Epithelial cell of prostate (primary cell): Measurements from ENCODE around the gene PRDM10.
"Not testable (repeated sequence)": the region's sequence is repeated elsewhere in the genome, so short reads cannot be mapped to it uniquely, and the experiment has no call there.

Experiments
- DNase-seq: peaks from one replicate; pipeline ENCODE4 v3.0.0-alpha.2; 2011; ENCODE audit warnings: low read depth, low spot score
- H3K27ac ChIP-seq: fragments of 450-650 bp; 2 replicates; pipeline ENCODE4 v1.5.1; 2017; ENCODE audit warnings: mild to moderate bottlenecking

PRDM10 gene

GRCh38 chr11:129928923-129929692, 73.5 kb downstream of the PRDM10 start:
- no peak overlapping the region for H3K27ac ChIP-seq
- DNase-seq: no peak

GRCh38 chr11:129922674-129923073, 80.0 kb downstream of the PRDM10 start:
- no peak overlapping the region for H3K27ac ChIP-seq
- DNase-seq: no peak

- H3K27ac ChIP-seq: no peak overlapping the region
- DNase-seq: no peak
Measured at GRCh38 chr11:129918361-129918760, 84.3 kb downstream of the PRDM10 start.

DNA sequence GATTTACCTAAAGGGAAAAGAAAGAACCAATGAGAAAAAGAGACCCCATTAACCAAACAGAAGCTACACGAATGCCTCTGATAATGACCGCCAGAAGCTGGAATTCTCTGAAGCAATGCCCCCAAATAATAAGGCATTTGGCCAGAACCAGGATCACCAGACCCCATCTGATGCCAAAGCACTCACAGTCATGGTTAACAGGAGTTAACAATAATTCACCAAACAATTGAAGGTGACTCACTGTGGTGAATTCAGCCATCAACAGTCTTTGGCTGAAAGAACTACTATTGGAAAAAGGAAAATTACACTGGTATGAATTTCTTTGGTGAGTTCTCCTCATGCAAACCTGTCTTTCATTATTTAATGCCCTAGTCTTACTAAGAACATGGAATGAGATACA, 85.4 kb downstream of the PRDM10 start:
- H3K27ac ChIP-seq: no peak overlapping the region
- DNase-seq: no peak

DNA sequence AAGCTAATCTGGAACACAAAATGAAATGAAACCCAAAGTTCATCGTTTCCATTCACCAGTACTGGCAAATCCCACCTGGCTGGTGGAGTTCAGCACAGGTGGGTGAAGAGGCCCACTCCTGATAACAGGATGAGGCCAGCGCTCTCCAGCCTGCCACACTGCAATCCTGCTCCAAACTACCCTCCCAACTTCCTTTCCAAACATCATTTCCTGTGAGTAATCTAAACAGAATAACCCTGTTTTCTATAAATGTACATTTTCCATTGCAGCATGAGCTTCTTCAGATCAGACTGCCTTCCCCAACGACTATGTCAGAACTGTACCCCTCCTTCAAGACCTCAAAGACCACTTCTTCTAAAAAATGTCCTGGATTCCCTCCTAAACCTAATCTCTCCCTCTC, 91.3 kb downstream of the PRDM10 start:
- H3K27ac ChIP-seq: no peak overlapping the region
- DNase-seq: no peak

- no peak overlapping the region for H3K27ac ChIP-seq
- no peak for DNase-seq
Measured at GRCh38 chr11:129910360-129910759, 92.3 kb downstream of the PRDM10 start.

- no peak overlapping the region for H3K27ac ChIP-seq
- no peak for DNase-seq
Measured at GRCh38 chr11:129905402-129905801, 97.2 kb downstream of the PRDM10 start.

- no peak overlapping the region for H3K27ac ChIP-seq
- DNase-seq: no peak
Measured at GRCh38 chr11:129896062-129896461, 106.6 kb downstream of the PRDM10 start.

DNA sequence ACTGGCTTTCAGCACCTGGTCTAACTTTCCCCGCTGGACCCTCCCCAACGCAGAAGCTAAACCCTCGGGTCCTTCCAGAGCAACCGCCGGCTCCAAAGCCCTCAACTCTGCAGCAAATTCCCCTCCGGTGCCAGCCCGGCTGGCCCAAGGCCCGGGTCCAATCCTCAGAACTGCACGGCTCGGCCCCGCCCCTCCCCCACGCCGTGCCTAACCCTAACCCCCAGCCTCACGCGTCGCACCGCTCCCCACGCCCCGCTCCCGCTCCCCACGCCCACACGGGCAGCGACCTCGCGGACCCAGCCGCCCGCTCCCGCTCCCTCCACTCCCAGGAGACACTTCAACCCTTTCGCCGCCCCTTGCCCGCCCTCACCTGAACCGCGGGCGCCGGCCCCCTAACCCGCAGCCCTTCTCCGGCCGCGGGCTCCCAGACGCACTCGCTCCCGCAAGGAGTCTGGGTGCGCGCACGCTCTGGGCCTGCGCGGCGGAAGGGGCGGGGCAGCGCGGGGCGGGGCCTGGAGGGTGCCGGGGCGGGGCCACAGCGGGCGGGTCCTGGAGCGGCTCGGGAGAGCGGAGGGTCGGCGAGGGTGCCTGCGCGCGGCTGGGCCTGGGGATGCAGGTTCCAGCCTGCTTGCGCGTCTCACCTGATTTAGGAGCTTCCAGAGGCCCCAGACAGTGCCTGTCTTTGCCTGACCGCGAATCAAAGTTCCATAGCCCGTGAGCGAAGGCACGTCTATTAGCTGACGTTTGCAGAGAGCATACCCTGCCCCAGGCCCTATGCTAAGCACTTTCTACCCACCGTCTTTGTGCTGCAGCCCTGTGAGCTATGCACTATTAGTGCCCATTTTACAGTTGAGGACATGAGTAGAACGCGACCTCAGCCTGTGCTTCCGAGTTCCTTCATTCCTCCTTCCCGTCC, 107.3 kb downstream of the PRDM10 start, which contains the start of gene NFRKB:
TSS of gene NFRKB (minus strand) at position 453 of the 916 bp plus-strand sequence. CDS start 2,729 bp downstream, outside the sequence.
- peak within 1 kb of the TSS; percentile 39 for H3K27ac ChIP-seq
- no peak for DNase-seq

- DNase-seq: no peak
- H3K27ac ChIP-seq: peak overlapping the region; percentile 39
Measured at GRCh38 chr11:129894278-129895125, 108.1 kb downstream of the PRDM10 start.

DNA sequence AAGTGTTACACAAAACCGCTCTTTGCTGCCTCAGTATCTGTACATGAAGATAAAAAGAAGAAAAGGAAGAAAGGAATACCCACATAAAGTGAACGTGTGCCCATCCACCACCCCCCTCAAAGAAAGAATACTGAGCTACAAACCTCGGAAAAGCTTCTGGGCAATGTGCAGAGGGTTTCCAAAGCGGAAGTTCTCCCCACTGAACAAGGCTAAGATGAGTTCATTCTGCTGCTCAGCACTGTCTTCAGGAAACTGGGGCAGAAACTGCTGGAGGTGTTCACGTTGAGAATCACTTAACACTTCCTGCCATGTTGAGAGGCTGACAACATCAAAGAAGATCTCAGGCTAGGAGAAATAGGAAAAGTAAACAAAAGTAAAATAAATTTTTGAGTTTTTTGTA, 114.2 kb downstream of the PRDM10 start:
- no peak overlapping the region for H3K27ac ChIP-seq
- no peak for DNase-seq

- H3K27ac ChIP-seq: no peak overlapping the region
- no peak for DNase-seq
Measured at GRCh38 chr11:129885381-129885780, 117.3 kb downstream of the PRDM10 start.

GRCh38 chr11:129884581-129884980, 118.1 kb downstream of the PRDM10 start:
- H3K27ac ChIP-seq: no peak overlapping the region
- DNase-seq: no peak

GRCh38 chr11:129881570-129882170, 121.0 kb downstream of the PRDM10 start:
- DNase-seq: no peak
- H3K27ac ChIP-seq: no peak overlapping the region

- no peak overlapping the region for H3K27ac ChIP-seq
- DNase-seq: no peak
Measured at GRCh38 chr11:129880311-129880710, 122.3 kb downstream of the PRDM10 start.

GRCh38 chr11:129871914-129872313, 130.7 kb downstream of the PRDM10 start:
- no peak overlapping the region for H3K27ac ChIP-seq
- DNase-seq: no peak

DNA sequence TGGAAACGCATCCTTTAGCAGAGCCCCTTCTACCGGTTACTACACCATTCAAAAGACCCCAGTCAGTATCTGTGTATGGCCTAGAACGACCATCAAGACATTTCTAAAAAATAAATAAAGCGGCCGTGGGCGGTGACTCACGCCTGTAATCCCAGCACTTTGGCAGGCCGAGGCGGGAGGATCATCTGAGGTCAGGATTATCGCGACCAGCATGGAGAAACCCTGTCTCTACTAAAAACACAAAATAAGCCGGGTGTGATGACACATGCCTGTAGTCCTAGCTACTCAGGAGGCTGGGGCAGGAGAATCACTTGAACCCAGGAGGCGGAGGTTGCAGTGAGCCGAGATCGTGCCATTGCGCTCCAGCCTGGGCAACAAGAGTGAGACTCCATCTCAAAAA, 134.0 kb downstream of the PRDM10 start:
- not testable (repeated sequence) for DNase-seq, H3K27ac ChIP-seq

DNA sequence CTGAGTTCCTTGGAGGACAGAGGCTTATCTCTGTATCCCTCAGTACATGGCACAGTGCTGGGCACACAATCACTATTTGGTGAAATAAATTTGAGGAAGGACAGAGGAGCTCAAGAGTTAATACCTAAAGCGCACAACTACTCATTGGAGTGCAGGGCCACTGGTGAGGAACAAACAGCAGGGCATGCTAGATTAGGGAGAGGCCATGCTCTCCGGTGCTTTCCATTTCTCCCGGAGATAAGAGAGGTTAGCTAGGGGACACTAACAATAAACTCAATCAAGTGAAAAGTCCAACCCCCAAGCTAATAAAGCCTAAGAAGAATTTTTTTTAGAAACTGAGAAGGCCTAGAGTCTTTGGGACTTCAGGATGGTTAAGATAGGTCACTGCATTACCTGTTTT, 136.3 kb downstream of the PRDM10 start:
- peak overlapping the region; percentile 96 for H3K27ac ChIP-seq
- no peak for DNase-seq

DNA sequence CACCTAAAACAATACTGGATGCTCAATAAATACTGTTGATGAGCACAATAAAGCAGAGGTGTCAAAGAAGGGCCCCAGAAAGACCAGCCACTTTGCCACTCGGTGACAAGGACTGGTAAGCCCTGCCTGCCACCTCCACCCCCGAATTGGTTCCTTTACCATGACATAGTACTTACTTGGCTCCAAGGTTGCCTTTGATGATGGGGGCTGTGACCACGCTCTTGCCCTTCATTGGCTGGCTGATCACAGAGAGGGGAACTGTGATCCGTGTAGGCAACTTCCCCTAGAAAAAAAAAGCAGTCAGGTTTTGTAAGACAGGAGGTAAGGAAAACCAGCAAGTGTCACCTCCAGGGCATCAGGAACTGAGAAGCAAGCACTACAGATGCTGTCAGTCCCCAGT, 136.9 kb downstream of the PRDM10 start:
- H3K27ac ChIP-seq: peak overlapping the region; percentile 96
- no peak for DNase-seq

DNA sequence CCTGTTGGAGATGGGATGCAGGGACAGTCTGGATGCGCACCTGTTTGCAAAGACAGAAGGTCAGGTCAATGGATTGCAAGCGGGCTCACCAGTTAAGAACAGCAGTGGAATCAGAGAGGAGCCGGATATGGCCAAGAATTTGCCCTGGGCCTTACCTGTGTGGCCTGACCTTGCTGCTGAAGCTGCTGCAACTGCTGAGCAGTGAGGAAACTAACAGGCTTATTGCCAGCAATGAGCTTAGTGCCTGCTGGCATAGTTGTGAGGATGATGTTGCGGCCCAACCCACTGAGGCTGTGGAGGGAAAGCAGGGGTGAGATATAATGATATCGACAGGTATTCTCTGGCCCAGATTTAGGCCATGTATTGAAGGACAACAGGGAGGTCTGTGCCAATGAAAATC, 137.8 kb downstream of the PRDM10 start:
- peak overlapping the region; percentile 96 for H3K27ac ChIP-seq
- no peak for DNase-seq
